Measurements from ENCODE around the gene CADM4.
"Not testable (repeated sequence)": the region's sequence is repeated elsewhere in the genome, so short reads cannot be mapped to it uniquely, and the experiment has no call there.

The CADM4 gene

DNA sequence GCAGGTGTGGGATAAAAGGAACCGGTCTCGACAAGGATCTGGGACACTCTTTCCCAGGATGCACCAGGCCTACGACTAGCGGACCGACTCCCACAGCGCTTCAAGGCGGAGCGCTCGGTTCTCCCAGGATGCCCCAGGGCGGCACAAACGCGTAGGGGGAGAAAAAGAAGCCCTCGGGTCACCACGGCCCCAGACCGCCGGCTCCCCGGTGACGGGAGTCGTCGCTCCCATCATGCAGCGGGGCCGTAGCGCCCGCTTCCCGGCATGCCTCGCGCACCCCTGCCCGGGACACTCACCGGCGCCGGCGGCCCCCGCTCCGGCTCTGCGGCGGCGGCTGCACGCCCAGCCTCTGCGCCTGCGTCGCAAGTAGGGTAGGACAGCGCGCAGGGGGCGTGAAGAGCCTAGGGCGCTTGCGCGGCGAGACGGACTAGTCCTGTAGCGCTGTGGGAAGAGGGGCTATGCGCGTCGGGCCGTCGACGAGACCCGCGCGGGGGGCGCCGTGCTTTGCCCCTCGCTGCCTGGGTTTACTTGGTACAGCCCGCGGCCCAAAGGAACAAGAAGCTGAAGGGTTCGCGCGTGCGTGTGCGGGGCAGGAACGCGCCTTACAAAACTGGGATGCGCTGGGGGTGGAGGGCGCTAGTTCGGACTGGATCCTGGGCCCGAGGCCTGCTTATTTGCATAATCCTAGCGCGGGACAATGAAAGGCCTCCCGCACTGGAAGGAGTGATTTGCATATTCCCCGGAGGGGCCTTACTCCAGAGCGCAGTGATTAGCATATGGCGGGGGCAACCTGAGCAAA lies 20.2 kb downstream of the CADM4 start, which contains the start of gene ZNF428:
Gene ZNF428, minus strand, starts transcription at position 368 of the 799 bp plus-strand sequence. CDS start 5,325 bp downstream, outside the sequence.
- DNase-seq (ENCODE audit: low spot score in 2 of 2) (peak; percentile 74 to 79), ATAC-seq (ENCODE audit: low read depth) (peak; percentile 84)
- H3K4me1 Mint-ChIP-seq, result peaks cover 17% of the 10 kb centered on the region
- peak within 1 kb of the TSS; percentile 98 for H3K4me3 Mint-ChIP-seq
- no peaks in the 10 kb centered on the region for H3K27me3 Mint-ChIP-seq
- peak within 1 kb of the TSS; percentile 94 for H3K27ac Mint-ChIP-seq
- no peaks in the 10 kb centered on the region for H3K36me3 Mint-ChIP-seq
- peaks cover 2% of the 10 kb centered on the region for H3K9me3 Mint-ChIP-seq

DNA sequence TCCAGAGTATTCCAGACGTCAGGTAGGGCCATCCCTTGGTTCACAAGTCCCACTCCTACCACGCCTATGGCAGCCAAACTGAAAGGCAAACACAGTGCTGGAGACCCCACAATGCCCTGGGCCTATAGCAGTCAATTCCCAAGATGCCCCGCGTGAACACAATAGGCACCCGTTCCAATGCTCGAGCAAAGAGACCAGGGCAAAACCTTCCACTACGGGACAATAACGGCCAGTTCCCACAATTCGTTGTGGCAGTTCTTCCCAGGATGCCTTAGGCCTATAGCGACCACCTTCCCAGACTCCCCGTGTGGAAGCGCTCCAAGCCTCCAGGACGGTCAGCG lies 20.8 kb downstream of the CADM4 start:
- ATAC-seq (ENCODE audit: low read depth) (peak; percentile 14), DNase-seq (ENCODE audit: low spot score in 2 of 2) (no peak)
- Mint-ChIP-seq H3K4me1 (peaks cover 14% of the 10 kb centered on the region), H3K27me3 (no peaks in the 10 kb centered on the region), H3K9me3 (no peaks in the 10 kb centered on the region), H3K36me3 (peaks cover 3% of the 10 kb centered on the region), H3K4me3 (peak overlapping the region; percentile 98), H3K27ac (peak overlapping the region; percentile 94)

DNA sequence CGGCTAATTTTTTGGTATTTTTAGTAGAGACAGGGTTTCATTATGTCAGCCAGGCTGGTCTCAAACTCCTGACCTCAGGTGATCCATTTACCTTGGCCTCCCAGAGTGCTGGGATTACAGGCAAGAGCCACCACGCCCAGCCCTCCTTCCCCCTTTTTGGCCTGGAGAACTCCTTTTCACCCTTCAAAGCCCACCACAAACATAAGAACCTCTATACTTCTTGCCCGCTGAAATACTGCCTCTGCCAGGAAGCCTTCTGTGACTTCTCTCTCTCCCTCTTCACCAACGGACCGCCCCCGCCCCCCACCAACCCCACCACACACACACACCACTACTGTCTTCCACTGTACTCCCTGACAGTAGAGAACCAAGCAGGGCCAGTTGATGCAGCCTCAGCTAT lies 22.7 kb downstream of the CADM4 start:
- Mint-ChIP-seq H3K4me1 (peaks cover 18% of the 10 kb centered on the region), H3K27me3 (no peaks in the 10 kb centered on the region), H3K4me3 (no peak overlapping the region), H3K36me3 (peaks cover 17% of the 10 kb centered on the region), H3K9me3 (no peaks in the 10 kb centered on the region), H3K27ac (no peak overlapping the region)
- no peak for ATAC-seq (ENCODE audit: low read depth)
- DNase-seq (ENCODE audit: low spot score in 2 of 2), result no peak

DNA sequence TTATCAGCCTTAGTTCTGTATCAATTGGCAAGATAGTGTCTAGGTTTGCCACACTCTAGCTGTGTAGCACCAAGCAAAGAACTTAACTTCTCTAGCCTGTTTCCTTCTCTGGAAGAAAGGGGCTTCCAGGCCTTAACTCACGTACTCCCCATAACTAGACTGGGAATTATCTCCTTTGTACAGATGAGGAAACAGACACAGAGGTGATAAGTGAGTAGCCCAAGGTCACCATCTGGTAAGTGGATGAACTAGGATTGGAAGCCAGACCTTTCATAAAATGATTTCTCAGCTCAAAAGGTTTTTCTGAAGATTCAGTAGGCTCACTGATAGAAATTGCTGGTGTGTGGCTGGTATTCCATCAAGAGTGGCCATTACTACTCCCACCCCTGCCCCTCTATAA lies 23.3 kb downstream of the CADM4 start:
- no peaks in the 10 kb centered on the region for H3K27me3 Mint-ChIP-seq
- H3K4me3 Mint-ChIP-seq, result no peak overlapping the region
- ATAC-seq (ENCODE audit: low read depth) (no peak), DNase-seq (ENCODE audit: low spot score in 2 of 2) (no peak)
- H3K9me3 Mint-ChIP-seq, result no peaks in the 10 kb centered on the region
- peaks cover 18% of the 10 kb centered on the region for H3K36me3 Mint-ChIP-seq
- H3K4me1 Mint-ChIP-seq, result peaks cover 20% of the 10 kb centered on the region
- H3K27ac Mint-ChIP-seq, result no peak overlapping the region

DNA sequence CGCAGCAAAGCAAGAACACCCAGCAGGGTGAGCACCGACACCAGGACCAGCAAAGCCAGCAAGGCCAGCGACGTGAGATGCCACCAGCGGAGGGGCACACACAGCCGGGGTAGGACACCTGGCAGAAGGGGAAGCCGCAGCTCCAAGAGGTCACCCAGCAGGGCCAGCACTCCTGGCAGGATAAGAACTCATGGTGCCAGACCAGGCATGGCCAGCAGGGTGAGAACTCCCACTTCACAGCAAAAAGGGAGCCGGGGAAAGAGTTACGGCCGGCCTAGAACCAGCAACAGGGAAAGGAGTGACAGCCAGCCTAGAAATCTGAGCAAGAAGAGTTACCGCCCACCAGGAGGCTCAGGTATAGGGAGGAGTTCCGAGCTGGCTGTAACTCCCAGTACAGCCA lies 27.3 kb downstream of the CADM4 start:
- Mint-ChIP-seq H3K36me3 (peaks cover 25% of the 10 kb centered on the region), H3K9me3 (no peaks in the 10 kb centered on the region), H3K27me3 (no peaks in the 10 kb centered on the region), H3K4me1 (peaks cover 11% of the 10 kb centered on the region), H3K27ac (no peak overlapping the region), H3K4me3 (no peak overlapping the region)
- ATAC-seq (ENCODE audit: low read depth) (no peak), DNase-seq (ENCODE audit: low spot score in 2 of 2) (no peak)

DNA sequence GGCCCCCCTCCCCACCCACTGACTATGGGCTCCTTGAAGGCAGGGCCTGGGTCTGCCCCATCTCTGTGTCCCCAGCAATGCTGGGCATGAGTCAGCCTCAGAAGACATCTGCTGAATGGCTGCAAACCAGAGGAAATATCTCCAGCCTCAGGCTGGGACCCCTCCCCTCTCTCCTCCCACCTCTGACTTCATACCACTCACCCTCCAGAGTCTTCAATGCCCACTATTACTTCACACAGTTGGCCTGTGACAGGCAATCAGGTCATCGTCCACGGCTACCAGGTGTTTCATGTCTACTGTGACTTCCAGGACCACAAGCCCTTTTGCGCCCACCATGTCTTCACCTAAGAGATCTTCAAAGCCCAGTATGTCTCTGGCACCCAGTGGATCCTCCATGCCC lies 27.9 kb downstream of the CADM4 start, which contains the start of gene SRRM5:
Gene SRRM5, plus strand, starts transcription at position 301 of the 400 bp plus-strand sequence. Its CDS starts 34 bp downstream, at position 335.
- no peak within 1 kb of the TSS for H3K27ac Mint-ChIP-seq
- no peak within 1 kb of the TSS for H3K4me3 Mint-ChIP-seq
- H3K36me3 Mint-ChIP-seq, result peaks cover 28% of the 10 kb centered on the region
- peaks cover 11% of the 10 kb centered on the region for H3K4me1 Mint-ChIP-seq
- H3K9me3 Mint-ChIP-seq, result no peaks in the 10 kb centered on the region
- ATAC-seq (ENCODE audit: low read depth), result no peak
- DNase-seq (ENCODE audit: low spot score in 2 of 2), result no peak
- H3K27me3 Mint-ChIP-seq, result no peaks in the 10 kb centered on the region

DNA sequence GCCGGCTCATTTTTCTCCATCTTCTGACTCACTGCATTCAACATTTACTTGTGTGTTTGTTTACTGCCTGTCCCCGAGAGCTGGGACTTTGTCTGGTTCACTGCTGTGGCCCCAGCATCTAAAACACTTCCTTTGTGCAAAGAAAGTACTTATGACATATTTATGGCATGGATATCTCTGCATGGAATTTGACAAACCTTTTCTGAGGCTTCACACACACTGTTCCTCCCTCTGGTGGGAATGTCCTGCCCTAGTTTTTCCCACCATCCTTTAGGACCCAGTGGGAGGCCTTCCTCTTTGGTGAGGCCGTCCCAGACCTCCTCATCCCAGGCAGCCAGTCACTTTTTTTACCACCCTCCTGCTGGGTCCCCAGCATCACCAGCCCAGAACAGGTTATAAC lies 29.2 kb downstream of the CADM4 start:
- Mint-ChIP-seq H3K4me3 (no peak overlapping the region), H3K9me3 (no peaks in the 10 kb centered on the region), H3K27me3 (no peaks in the 10 kb centered on the region), H3K27ac (no peak overlapping the region), H3K4me1 (peaks cover 13% of the 10 kb centered on the region), H3K36me3 (peaks cover 29% of the 10 kb centered on the region)
- ATAC-seq (ENCODE audit: low read depth) (no peak), DNase-seq (ENCODE audit: low spot score in 2 of 2) (no peak)

DNA sequence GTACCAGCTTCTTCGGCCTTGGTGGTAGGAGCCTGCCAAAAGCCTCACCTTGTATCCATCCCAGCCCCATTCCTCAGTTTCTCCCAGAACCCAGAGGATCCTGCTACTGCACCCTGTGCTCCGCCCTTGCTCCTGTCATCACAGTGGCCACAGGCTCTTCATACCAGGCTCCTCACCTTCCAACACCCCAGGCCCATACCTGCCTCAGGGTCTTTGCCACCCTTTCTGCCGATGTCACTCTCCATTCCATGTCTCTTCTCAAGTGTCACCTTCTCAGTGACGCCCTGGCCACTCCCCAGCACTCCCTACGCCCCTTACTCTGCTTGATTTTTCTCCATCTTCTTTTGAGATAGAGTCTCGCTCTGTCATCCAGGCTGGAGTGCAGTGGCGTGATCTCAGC lies 29.8 kb downstream of the CADM4 start:
- no peaks in the 10 kb centered on the region for H3K27me3 Mint-ChIP-seq
- H3K27ac Mint-ChIP-seq, result no peak overlapping the region
- no peaks in the 10 kb centered on the region for H3K9me3 Mint-ChIP-seq
- H3K36me3 Mint-ChIP-seq, result peaks cover 30% of the 10 kb centered on the region
- no peak overlapping the region for H3K4me3 Mint-ChIP-seq
- peaks cover 16% of the 10 kb centered on the region for H3K4me1 Mint-ChIP-seq
- DNase-seq (ENCODE audit: low spot score in 2 of 2) (no peak), ATAC-seq (ENCODE audit: low read depth) (no peak)

DNA sequence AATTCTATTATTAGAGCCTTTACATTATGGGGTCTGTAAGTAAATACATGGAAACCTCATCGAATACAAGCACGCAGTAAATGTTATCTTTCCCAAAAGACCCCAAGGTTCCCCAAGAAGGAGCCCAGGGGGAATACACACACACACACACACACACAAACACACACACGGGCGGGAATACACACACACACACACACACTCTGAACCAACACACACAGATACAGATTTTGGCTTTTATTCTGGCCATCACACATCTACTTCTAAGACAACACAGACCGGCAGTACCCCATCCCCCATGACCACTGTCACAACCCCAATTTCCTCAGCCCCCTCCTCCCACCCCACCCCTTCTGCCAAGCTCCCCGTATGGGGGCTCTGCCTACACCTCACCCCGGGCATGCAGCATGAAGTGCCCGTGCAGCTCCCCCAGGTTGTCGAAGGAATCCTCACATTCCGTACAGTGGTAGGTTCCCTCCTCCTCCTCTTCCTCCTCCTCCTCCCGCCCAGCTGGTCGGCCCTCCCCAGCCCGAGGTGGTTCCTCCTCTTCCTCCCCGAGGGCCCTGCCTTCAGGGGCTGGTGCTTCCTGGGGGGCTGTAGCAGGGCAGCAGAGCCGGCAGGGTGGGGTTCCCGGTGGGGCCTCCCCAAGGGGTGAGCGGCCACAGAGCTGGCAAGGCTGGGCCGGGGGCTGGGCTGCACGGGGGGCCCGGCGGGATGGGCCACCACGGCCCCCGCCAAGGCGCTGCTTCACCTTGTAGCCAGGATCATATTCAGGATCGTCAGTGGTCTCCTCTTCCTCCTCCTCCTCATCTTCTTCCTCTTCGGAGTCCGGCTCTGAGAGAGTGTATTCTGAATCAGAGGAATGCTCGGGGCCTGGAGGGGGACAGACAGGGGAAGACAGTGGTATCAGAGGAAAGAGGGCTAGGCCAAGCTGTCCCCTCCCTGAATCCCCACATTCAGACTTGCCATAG lies 32.1 kb downstream of the CADM4 start:
- Mint-ChIP-seq H3K4me3 (no peak overlapping the region), H3K27ac (no peak overlapping the region)

DNA sequence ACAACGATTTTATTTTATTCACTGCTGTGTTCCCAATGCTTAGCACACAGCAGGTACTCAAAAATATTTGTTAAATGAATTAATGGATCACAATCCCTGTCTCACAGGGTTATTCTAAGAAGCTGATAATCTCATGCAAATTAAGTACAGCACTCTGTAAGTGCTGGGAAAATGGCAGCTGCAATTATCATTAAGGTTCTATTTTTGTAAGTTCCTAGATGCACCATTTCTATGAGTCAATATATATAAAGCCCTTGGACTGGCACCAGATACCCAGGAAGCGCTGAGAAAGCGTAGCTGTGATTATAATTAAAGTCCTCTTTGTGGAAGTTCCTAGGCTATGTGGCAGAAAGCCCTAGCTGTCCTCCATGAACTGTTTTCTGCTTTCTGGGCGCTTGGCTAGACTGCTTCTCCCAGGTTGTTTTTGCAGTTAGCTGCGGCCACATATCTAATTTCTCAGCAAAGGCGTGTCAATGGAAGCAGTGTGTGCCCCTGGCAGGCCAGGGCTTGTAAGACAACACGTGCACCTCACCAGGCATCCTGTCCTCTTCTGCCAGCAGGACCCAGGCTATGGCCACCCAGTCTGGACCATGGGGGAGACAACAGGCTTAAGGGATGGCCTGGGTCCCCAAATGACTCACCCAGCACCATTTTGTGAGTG lies 33.0 kb downstream of the CADM4 start:
- no peak overlapping the region for H3K27ac Mint-ChIP-seq
- DNase-seq (ENCODE audit: low spot score in 2 of 2) (no peak), ATAC-seq (ENCODE audit: low read depth) (no peak)
- H3K4me1 Mint-ChIP-seq, result peaks cover 14% of the 10 kb centered on the region
- H3K9me3 Mint-ChIP-seq, result no peaks in the 10 kb centered on the region
- no peaks in the 10 kb centered on the region for H3K27me3 Mint-ChIP-seq
- H3K4me3 Mint-ChIP-seq, result no peak overlapping the region
- H3K36me3 Mint-ChIP-seq, result peaks cover 14% of the 10 kb centered on the region

More for the DNA sequence above, 32.1 kb downstream of the CADM4 start:
- Mint-ChIP-seq H3K36me3 (peaks cover 20% of the 10 kb centered on the region), H3K27me3 (no peaks in the 10 kb centered on the region), H3K4me1 (peaks cover 17% of the 10 kb centered on the region), H3K9me3 (no peaks in the 10 kb centered on the region)
- DNase-seq (ENCODE audit: low spot score in 2 of 2), result no peak
- ATAC-seq (ENCODE audit: low read depth), result no peak

DNA sequence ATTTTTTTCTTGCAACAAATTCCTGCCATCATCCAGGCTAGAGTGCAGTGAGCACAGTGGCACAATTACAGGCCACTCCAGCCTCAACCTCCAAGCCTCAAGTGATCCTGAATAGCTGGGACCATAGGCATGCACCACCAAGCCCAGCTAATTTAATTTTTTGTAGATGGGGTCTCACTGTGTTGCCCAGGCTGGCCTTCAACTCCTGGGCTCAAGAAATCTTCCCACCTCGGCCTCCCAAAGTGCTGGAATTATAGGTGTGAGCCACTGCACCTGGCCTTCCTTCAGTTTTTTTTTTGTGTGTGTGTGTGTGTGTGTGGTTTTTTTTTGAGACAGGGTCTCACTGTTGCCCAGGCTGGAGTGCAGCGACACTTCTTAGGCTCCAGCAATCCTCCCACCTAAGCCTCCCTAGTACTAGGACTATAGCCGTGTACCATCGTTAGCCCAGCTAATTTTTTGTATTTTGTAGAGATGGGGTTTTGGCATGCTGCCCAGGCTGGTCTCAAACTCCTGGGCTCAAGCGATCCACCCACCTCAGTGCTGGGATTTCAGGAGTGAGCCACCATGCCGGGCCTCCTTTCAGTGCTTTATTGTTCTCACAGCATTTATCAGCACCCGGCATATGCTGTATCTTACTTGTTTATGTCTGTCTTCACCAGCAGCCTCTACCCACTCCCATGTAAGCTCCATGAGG lies 33.6 kb downstream of the CADM4 start:
- H3K36me3 Mint-ChIP-seq, result peaks cover 14% of the 10 kb centered on the region
- H3K27ac Mint-ChIP-seq, result no peak overlapping the region
- no peak for DNase-seq (ENCODE audit: low spot score in 2 of 2)
- ATAC-seq (ENCODE audit: low read depth), result no peak
- H3K27me3 Mint-ChIP-seq, result no peaks in the 10 kb centered on the region
- no peak overlapping the region for H3K4me3 Mint-ChIP-seq
- H3K4me1 Mint-ChIP-seq, result peaks cover 14% of the 10 kb centered on the region
- H3K9me3 Mint-ChIP-seq, result no peaks in the 10 kb centered on the region

DNA sequence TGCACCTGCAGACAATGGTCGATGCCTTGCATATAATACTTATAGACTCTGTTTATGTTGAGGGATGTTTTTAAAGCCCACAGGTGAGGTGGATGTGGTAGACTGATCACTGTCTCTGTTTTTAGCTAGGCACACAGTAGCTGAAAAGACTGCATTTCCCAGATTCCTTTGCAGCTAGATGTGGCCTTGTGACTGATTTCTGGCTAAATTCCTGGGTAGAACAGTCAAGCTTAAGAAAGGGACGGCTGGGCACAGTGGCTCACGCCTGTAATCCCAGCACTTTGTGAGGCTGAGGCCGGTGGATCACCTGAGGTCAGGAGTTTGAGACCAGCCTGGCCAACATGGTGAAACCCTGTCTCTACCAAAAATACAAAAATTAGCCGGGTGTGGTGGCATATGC lies 39.3 kb downstream of the CADM4 start:
- H3K4me3 Mint-ChIP-seq; ATAC-seq (ENCODE audit: low read depth); H3K9me3 Mint-ChIP-seq; H3K36me3 Mint-ChIP-seq; DNase-seq (ENCODE audit: low spot score in 2 of 2); H3K27ac Mint-ChIP-seq; H3K27me3 Mint-ChIP-seq: not testable (repeated sequence)
- H3K4me1 Mint-ChIP-seq, result peaks cover 26% of the 10 kb centered on the region

DNA sequence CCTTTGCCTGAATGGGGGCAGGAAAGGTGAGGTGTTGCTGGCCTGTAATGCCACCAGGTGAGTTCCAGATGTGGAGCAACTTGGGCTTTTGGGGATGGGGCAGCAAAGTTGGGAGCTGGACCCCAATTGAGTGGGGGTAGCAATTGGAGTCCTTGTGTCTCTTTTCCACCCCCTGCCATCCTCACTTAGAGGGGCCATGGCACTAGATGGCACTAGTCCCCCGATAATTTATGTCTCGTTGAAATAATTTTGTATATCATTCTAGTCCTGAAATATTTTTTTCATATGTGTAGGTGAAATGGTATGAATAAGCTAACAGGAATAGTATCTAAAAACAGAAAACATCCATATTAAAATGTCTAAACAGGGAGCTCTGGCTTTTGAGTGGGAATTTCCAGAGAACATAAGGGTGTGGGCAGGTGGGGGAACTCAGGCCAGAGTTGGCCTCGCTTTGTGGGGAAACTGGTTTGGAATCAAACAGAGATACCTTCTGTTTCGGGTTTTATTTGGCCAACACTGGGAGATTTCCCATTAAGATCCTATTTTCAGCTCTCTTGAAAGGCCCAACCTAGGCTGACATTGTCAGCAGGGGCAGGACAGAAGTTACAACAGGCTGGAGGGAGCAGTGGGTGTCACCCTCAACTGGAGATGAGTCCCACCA lies 39.9 kb downstream of the CADM4 start:
- ATAC-seq (ENCODE audit: low read depth), result no peak
- H3K4me3 Mint-ChIP-seq, result no peak overlapping the region
- no peak for DNase-seq (ENCODE audit: low spot score in 2 of 2)
- H3K9me3 Mint-ChIP-seq, result no peaks in the 10 kb centered on the region
- H3K27me3 Mint-ChIP-seq, result no peaks in the 10 kb centered on the region
- no peak overlapping the region for H3K27ac Mint-ChIP-seq
- peaks cover 2% of the 10 kb centered on the region for H3K36me3 Mint-ChIP-seq
- H3K4me1 Mint-ChIP-seq, result peaks cover 27% of the 10 kb centered on the region
